ENCODE measurements around the gene TMEM247. TPM values are rescaled to one million over a fixed set of nuclear protein-coding genes. Genes with fewer than 3 reads are reported as not detected.
A peak's percentile ranks its signal among the peaks of the same experiment; 100 is the strongest.
"Not testable (repeated sequence)": the region's sequence is repeated elsewhere in the genome, so short reads cannot be mapped to it uniquely, and the experiment has no call there.

TMEM247 gene
- total RNA-seq, 1 donor from 2014 or later: not detected

- Histone ChIP-seq H3K9me3 (no peaks in the 10 kb centered on the region), H3K4me1 (no peaks in the 10 kb centered on the region), H3K27me3 (no peaks in the 10 kb centered on the region), H3K36me3 (no peaks in the 10 kb centered on the region), H3K4me3 (no peak overlapping the region), H3K27ac (peak overlapping the region; percentile 73)
- DNase-seq (ENCODE audit: extremely low spot score in 2 of 2): peak in 1 of 2 donors; percentile 92
- no peak for TF ChIP-seq POLR2A (IDR thresholded peaks at IDR 0.05)
- TF ChIP-seq POLR2AphosphoS5 (IDR thresholded peaks at IDR 0.05; ENCODE audit: insufficient read depth in 1 of 2, low read depth in 1 of 2): peak in 1 of 2 donors; percentile 61
- TF ChIP-seq, protein P1, sequence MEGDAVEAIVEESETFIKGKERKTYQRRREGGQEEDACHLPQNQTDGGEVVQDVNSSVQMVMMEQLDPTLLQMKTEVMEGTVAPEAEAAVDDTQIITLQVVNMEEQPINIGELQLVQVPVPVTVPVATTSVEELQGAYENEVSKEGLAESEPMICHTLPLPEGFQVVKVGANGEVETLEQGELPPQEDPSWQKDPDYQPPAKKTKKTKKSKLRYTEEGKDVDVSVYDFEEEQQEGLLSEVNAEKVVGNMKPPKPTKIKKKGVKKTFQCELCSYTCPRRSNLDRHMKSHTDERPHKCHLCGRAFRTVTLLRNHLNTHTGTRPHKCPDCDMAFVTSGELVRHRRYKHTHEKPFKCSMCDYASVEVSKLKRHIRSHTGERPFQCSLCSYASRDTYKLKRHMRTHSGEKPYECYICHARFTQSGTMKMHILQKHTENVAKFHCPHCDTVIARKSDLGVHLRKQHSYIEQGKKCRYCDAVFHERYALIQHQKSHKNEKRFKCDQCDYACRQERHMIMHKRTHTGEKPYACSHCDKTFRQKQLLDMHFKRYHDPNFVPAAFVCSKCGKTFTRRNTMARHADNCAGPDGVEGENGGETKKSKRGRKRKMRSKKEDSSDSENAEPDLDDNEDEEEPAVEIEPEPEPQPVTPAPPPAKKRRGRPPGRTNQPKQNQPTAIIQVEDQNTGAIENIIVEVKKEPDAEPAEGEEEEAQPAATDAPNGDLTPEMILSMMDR (IDR thresholded peaks at IDR 0.05): no peak
- intact Hi-C loops (cut with DNase I): no loop called here
Measured at GRCh38 chr2:46520130-46520711, 40.9 kb downstream of the TMEM247 start.

DNA sequence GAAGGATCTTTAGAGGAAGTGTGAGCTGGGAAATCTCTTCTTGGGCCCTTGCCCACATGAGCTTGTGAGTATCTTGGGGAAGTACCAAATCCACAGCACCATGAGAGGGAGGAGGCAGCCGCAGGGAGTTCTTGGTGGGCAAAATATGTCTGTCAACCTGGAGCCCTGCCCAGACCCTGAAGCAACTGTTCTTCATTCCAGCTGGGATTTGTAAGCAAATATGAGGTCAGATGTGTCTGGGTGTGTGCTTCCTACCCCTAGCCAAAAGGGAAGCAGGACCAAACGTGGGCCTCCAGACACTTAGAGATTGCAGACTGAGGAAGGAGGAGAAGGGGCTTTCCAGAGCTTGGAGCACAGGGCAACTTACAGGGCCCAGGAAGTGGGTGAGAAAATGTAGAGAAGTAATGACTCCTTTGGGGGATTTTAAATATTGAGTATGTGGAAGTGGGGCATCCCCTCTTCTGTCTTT lies 41.9 kb downstream of the TMEM247 start:
- no peaks in the 10 kb centered on the region for H3K27me3 ChIP-seq
- peak overlapping the region; percentile 73 for H3K27ac ChIP-seq
- H3K9me3 ChIP-seq: no peaks in the 10 kb centered on the region
- no peaks in the 10 kb centered on the region for H3K4me1 ChIP-seq
- no peak overlapping the region for H3K4me3 ChIP-seq
- intact Hi-C loops (cut with DNase I): no loop called here
- peak in 1 of 2 donors; percentile 97 for DNase-seq (ENCODE audit: extremely low spot score in 2 of 2)
- TF ChIP-seq POLR2AphosphoS5 (IDR thresholded peaks at IDR 0.05; ENCODE audit: insufficient read depth in 1 of 2, low read depth in 1 of 2) (peak in 1 of 2 donors; percentile 30), POLR2A (IDR thresholded peaks at IDR 0.05) (no peak)
- TF ChIP-seq, protein P1 (IDR thresholded peaks at IDR 0.05): no peak
- H3K36me3 ChIP-seq: no peaks in the 10 kb centered on the region

- H3K9me3 ChIP-seq; intact Hi-C loops (cut with DNase I); H3K4me1 ChIP-seq; H3K36me3 ChIP-seq; H3K4me3 ChIP-seq; H3K27ac ChIP-seq; DNase-seq (ENCODE audit: extremely low spot score in 2 of 2); H3K27me3 ChIP-seq: not testable (repeated sequence)
Measured at GRCh38 chr2:46522385-46522784, 43.0 kb downstream of the TMEM247 start.

DNA sequence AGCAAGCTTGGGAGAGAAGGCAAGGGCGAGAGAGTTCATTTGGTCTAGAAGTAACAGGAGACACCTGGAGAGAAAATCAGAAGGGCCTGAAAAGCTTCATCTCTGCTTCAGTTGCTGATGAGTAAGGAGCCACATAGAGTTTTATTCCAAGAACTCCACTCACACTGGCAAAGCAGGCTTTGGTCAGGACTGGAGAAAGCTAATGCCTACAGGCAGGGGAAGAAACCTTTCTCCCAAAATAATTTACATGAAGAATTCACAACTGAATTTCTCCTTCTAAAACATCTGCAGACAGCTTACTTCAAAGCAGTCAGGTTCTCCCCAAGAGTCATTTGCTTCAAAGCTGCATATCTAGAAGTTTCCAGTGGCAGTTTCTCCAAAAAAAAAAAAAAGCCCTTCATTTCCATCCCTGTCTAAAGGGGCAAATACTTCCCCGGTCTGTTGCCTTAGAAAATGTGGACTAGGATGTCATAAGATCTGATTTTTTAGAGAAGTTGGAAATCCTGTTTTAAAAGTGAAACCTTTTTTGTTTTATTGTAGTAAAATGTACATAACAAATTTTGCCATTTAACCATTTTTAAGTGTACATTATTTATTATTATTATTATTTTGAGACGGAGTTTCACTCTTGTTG lies 46.3 kb downstream of the TMEM247 start:
- Histone ChIP-seq H3K9me3 (no peaks in the 10 kb centered on the region), H3K4me1 (no peaks in the 10 kb centered on the region), H3K27me3 (no peaks in the 10 kb centered on the region), H3K27ac (no peak overlapping the region), H3K4me3 (no peak overlapping the region), H3K36me3 (no peaks in the 10 kb centered on the region)
- peak in 1 of 2 donors; percentile 44 for DNase-seq (ENCODE audit: extremely low spot score in 2 of 2)
- intact Hi-C loops (cut with DNase I): no loop called here
- TF ChIP-seq, protein P1 (IDR thresholded peaks at IDR 0.05): no peak
- TF ChIP-seq POLR2A (IDR thresholded peaks at IDR 0.05) (no peak), POLR2AphosphoS5 (IDR thresholded peaks at IDR 0.05; ENCODE audit: insufficient read depth in 1 of 2, low read depth in 1 of 2) (no peak)

DNA sequence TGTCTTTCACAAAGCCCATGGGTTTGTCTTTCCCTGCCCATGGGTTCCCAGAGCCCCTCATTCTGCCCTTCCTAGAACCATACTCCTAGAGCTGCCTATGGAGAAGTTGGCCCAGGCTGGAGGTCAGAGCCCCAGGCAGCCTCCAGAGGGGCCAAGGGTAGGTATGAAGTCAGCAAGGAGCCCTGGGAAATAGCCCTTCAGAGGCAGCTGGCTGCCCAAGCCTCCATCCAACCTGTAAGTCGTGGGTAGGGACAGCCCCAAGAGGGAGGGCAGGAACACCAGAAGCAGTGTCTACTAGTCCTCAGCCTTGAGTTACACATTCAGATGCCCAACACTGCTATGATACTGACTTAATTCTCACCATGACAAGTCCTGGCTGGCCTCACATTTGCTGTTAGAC lies 49.5 kb downstream of the TMEM247 start:
- Histone ChIP-seq H3K9me3 (no peaks in the 10 kb centered on the region), H3K27me3 (no peaks in the 10 kb centered on the region), H3K36me3 (no peaks in the 10 kb centered on the region), H3K4me3 (no peak overlapping the region), H3K27ac (no peak overlapping the region), H3K4me1 (no peaks in the 10 kb centered on the region)
- peak in 1 of 2 donors; percentile 75 for DNase-seq (ENCODE audit: extremely low spot score in 2 of 2)
- intact Hi-C loops (cut with DNase I): no loop called here
- TF ChIP-seq, protein P1 (IDR thresholded peaks at IDR 0.05): no peak
- TF ChIP-seq POLR2AphosphoS5 (IDR thresholded peaks at IDR 0.05; ENCODE audit: insufficient read depth in 1 of 2, low read depth in 1 of 2) (no peak), POLR2A (IDR thresholded peaks at IDR 0.05) (no peak)
